GM18907 (cell line): ENCODE results near the gene KRTAP9-4.
"Not testable (repeated sequence)": the region's sequence is repeated elsewhere in the genome, so short reads cannot be mapped to it uniquely, and the experiment has no call there.

Experiments
- ATAC-seq: cut with Tn5 transposase; IDR thresholded peaks from one replicate; pipeline ENCODE4 v1.9.1; 2021; ENCODE audit warnings: mild to moderate bottlenecking, moderate library complexity; ENCODE audit not compliant: unreplicated experiment

Gene KRTAP9-4

GRCh38 chr17:41263212-41263611 lies 13.7 kb downstream of the KRTAP9-4 start:
- ATAC-seq = no peak

DNA sequence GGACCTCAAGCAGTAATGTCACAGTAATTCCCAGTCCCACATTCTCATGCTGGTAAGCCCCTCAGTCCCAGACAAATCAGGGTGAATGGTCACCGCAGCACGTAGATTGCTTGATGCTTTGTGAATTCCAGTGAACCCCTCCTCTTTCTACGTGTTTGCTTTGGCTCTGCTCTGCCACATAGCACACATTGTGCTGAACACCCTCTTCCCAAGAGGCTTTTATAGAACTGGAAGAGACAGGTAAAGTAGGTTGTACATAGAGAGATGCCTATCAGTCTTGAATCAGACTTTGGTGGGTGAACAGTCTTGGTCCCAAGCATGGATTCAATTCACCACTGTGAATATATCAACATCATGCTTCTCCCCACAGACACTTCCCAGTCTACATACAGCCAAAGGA lies 15.1 kb downstream of the KRTAP9-4 start:
- ATAC-seq = no peak

- no peak for ATAC-seq
Measured at GRCh38 chr17:41265078-41265477, 15.6 kb downstream of the KRTAP9-4 start, which contains the start of gene KRTAP9-6. Gene KRTAP9-6, plus strand, starts transcription at chr17:41265378. Its CDS starts 0 bp downstream, at chr17:41265378.

- no peak for ATAC-seq
Measured at GRCh38 chr17:41267711-41268110, 18.2 kb downstream of the KRTAP9-4 start.

DNA sequence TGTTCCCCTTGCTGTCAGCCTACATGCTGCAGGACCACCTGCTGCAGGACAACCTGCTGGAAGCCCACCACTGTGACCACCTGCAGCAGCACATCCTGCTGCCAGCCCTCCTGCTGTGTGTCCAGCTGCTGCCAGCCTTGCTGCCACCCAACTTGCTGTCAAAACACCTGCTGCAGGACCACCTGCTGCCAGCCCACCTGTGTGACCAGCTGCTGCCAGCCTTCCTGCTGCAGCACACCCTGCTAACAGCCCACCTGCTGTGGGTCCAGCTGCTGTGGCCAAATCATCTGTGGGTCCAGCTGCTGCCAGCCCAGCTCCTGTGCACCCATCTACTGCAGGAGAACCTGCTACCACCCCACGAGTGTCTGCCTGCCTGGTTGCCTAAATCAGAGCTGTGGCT lies 21.8 kb downstream of the KRTAP9-4 start:
- ATAC-seq = not testable (repeated sequence)

DNA sequence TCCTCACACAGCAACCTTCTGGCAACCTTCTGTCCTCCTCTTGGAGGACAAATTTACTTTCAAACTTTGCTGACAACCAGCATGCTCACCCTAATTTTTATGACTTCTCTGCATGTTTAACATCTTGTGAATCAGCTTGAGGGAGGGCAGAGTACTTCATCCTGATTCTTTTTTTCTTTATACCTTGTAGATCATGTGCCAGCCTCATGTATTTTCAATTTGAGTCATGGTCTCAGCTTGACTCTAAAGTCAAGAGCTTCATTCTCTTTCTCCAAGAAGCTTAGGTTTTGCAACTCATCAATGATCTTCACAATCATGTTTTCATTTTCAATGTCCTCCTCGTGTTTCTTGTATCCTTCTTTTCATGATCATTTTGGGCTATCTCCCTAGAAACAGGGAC lies 22.4 kb downstream of the KRTAP9-4 start:
- no peak for ATAC-seq

DNA sequence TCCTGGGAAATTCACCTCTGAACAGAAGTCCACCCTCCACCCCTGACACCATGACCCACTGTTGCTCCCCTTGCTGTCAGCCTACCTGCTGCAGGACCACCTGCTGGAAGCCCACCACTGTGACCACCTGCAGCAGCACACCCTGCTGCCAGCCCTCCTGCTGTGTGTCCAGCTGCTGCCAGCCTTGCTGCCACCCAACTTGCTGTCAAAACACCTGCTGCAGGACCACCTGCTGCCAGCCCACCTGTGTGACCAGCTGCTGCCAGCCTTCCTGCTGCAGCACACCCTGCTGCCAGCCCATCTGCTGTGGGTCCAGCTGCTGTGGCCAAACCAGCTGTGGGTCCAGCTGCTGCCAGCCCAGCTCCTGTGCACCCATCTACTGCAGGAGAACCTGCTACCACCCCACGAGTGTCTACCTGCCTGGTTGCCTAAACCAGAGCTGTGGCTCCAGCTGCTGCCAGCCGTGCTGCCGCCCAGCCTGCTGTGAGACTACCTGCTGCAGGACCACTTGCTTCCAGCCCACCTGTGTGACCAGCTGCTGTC lies 26.2 kb downstream of the KRTAP9-4 start, which contains the start of gene KRTAP9-7:
TSS of gene KRTAP9-7 (plus strand) at position 51 of the 543 bp plus-strand sequence. CDS start at position 51, 0 bp downstream.
- not testable (repeated sequence) for ATAC-seq

DNA sequence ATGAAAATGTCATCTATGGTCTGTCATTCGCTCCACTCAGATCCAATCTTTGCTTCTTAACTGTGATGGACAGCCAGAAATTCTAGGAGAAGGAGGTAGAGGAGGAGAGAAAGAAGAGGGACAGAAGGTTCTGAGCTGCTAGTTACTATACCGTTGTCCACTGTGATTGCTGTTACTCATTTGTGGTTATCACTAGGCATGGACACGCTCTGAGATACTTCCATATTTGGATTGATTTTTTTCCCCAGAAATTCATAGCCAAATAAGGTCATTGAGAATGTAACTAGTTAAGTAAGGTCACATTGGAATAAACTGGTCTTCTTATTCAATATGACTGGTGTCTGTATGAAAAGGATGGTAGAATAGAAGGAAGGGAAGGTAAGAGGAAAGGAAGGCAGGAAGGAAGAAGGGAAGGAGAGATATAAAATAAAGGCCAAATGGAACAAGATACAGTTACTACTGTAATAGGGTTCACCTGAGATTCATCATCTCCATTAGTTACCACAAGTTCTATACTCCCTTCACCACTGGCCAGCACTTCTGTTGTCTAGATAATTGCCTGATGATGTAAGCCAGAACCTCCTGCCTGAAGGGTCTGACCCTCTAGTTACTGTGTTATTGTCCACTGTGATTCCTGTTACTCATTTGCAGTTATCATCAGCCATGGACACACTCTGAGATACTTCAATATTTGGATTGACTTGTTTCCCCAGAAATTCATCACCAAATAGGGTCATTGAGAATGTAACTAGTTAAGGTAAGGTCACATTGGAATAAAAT lies 28.9 kb downstream of the KRTAP9-4 start:
- ATAC-seq = no peak

- ATAC-seq = no peak
Measured at GRCh38 chr17:41284043-41284442, 34.6 kb downstream of the KRTAP9-4 start.

- no peak for ATAC-seq
Measured at GRCh38 chr17:41284546-41284945, 35.1 kb downstream of the KRTAP9-4 start.

GRCh38 chr17:41287050-41287449 lies 37.6 kb downstream of the KRTAP9-4 start:
- no peak for ATAC-seq

GRCh38 chr17:41294016-41294415 lies 44.5 kb downstream of the KRTAP9-4 start:
- no peak for ATAC-seq

GRCh38 chr17:41296846-41297245 lies 47.4 kb downstream of the KRTAP9-4 start:
- ATAC-seq = no peak

DNA sequence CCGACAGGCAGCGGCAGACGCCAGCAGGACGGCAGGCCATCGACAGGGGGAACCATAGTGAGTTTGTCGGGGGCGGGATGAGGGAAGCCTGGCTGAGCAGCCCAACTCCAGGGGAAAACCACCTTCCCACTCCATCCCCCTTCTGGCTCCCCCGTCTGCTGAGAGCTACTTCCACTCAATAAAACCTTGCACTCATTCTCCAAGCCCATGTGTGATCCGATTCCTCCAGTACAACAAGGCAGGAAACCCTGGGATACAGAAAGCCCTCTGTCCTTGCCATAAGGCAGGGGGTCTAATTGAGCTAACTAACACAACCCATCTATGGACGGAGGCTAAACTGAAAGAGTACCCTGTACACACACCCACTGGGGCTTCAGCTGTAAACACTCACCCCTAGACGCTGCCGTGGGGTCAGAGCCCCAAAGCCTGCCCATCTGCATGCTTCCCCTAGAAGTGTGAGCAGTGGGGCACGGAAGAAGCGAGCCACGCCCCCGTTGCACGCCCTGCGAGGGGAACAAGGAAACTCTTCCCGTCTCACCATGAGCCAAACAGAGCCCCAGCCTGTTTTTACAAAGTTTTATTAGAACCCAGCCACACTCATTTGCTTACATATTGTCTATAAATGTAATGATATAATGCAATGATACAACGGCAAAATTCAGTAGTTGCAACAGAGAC lies 49.1 kb downstream of the KRTAP9-4 start:
- no peak for ATAC-seq
